ENCODE data around the gene CNTLN.
A peak's percentile ranks its signal among the peaks of the same experiment; 100 is the strongest.
"Not testable (repeated sequence)": the region's sequence is repeated elsewhere in the genome, so short reads cannot be mapped to it uniquely, and the experiment has no call there.

The CNTLN gene

DNA sequence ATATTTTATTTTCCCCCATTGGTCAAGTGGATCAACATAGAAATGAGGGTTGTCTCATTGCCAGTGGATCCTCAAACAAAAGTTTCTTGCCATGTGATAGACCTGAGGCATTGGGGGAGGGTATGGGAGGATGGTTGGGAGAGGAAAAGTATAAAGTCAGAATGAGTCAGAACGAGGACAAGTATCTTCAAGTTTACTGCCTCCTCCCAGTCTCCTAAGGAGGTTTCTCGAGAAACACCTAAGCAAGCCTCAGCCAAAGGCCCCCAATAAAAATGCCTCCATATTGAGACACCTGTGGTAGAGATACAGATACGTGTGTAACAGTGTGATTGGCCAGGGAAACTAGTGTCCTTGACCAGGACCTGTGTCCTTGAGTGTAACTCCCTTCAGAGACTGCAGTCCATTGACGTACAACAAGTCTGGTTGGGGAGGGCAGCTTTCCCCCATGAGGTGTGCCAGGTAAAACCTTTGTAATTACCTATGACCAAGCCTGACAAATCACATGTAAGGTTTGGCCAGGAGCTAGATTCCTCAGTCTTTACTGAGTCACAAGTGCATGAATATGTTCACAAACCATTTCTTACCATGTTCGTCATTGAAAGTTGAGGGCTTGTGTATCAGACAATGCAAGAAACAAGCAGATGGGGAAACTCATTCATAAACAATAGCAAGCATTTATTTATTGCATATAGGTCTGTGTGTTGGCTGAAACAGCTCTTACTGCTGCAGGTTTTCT is 245.5 kb downstream of the CNTLN start:
- Histone ChIP-seq H3K9me3 (ENCODE audit: control insufficient read depth, low read depth, low read length) (no peaks in the 10 kb centered on the region), H3K27me3 (ENCODE audit: control insufficient read depth, insufficient read depth, low read length) (no peaks in the 10 kb centered on the region), H3K36me3 (ENCODE audit: control insufficient read depth, low read depth, low read length) (no peaks in the 10 kb centered on the region), H3K4me3 (ENCODE audit: low read length) (no peak overlapping the region), H3K4me1 (ENCODE audit: control insufficient read depth, low read depth, low read length) (no peaks in the 10 kb centered on the region), H3K9ac (ENCODE audit: low read length) (no peak overlapping the region), H3K27ac (ENCODE audit: low read length) (no peak overlapping the region)

DNA sequence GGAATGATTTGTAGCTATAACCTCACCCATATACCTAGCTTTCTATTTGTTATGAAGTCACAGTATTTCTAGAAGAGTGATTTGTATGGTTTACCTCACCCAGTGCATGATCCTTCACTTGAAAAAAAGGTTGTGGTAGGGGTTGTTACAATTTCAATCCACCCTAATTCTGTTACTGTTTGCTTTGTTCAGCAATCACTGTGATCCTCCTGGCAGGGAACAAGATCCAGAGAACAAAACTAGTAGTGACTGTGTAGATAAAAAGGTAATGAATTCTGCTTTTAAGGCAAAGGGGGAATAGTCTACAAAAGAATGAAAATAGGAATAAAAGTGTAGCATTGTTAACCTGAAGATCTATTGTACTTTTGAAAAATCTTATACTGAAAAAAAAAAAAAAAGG is 252.7 kb downstream of the CNTLN start:
- Histone ChIP-seq H3K27me3 (ENCODE audit: control insufficient read depth, insufficient read depth, low read length) (no peaks in the 10 kb centered on the region), H3K9me3 (ENCODE audit: control insufficient read depth, low read depth, low read length) (no peaks in the 10 kb centered on the region), H3K9ac (ENCODE audit: low read length) (no peak overlapping the region), H3K36me3 (ENCODE audit: control insufficient read depth, low read depth, low read length) (no peaks in the 10 kb centered on the region), H3K4me3 (ENCODE audit: low read length) (no peak overlapping the region), H3K4me1 (ENCODE audit: control insufficient read depth, low read depth, low read length) (no peaks in the 10 kb centered on the region), H3K27ac (ENCODE audit: low read length) (no peak overlapping the region)

- Histone ChIP-seq H3K9ac (ENCODE audit: low read length) (no peak overlapping the region), H3K36me3 (ENCODE audit: control insufficient read depth, low read depth, low read length) (no peaks in the 10 kb centered on the region), H3K4me3 (ENCODE audit: low read length) (no peak overlapping the region), H3K27me3 (ENCODE audit: control insufficient read depth, insufficient read depth, low read length) (no peaks in the 10 kb centered on the region), H3K27ac (ENCODE audit: low read length) (no peak overlapping the region), H3K9me3 (ENCODE audit: control insufficient read depth, low read depth, low read length) (no peaks in the 10 kb centered on the region), H3K4me1 (ENCODE audit: control insufficient read depth, low read depth, low read length) (no peaks in the 10 kb centered on the region)
Measured at GRCh38 chr9:17389026-17389425, 254.2 kb downstream of the CNTLN start.

DNA sequence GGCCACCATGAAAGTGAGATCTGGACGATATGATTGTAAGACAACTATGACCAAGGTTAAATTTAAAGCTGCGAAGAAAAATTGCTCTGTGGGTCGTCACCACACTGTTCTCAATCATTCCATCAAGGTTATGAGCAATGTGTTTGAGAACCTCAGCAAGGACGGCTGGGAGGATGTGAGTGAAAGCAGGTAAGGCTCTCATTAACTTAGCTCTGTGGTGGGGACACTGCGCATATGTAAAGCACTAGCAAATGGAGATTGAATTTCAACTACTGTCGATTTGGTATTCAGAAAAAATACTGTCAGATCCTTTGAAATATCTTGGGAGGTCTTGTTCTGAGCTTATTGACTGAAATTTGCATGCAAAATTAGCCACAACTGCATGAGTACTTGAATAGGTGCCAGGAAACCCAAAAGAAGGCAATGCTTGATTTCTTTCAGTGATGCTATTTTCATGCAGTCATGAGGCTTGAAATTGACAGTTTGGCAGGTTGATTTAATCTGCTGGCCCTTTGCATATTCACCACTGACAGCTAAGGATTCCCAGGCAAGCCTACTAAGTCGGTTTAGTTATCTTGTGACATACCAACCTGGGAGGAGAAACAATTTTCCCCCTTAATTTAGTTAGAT is 260.2 kb downstream of the CNTLN start:
- no peaks in the 10 kb centered on the region for H3K27me3 ChIP-seq (ENCODE audit: control insufficient read depth, insufficient read depth, low read length)
- H3K9me3 ChIP-seq (ENCODE audit: control insufficient read depth, low read depth, low read length): no peaks in the 10 kb centered on the region
- H3K36me3 ChIP-seq (ENCODE audit: control insufficient read depth, low read depth, low read length): no peaks in the 10 kb centered on the region
- H3K9ac ChIP-seq (ENCODE audit: low read length): no peak overlapping the region
- H3K4me3 ChIP-seq (ENCODE audit: low read length): no peak overlapping the region
- peaks cover 53% of the 10 kb centered on the region for H3K4me1 ChIP-seq (ENCODE audit: control insufficient read depth, low read depth, low read length)
- H3K27ac ChIP-seq (ENCODE audit: low read length): no peak overlapping the region

DNA sequence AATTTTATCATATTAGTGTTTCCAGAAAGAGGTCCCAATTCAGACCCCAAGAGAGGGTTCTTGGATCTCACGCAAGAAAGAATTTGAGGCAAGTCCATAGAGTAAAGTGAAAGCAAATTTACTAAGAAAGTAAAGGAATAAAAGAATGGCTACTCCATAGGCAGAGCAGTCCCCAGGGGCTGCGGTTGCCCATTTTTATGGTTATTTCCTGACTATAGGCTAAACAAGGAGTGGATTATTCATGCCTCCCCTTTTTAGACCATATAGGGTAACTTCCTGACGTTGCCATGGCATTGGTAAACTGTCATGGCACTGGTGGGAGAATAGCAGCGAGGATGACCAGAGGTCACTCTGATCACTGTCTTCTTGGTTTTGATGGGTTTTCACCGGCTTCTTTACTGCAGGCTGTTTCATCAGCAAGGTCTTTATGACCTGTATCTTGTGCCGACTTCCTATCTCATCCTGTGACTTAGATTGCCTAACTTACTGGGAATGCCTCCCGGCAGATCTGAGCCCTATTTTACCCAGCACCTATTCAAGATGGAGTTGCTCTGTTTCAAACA is 262.4 kb downstream of the CNTLN start:
- not testable (repeated sequence) for H3K36me3 ChIP-seq (ENCODE audit: control insufficient read depth, low read depth, low read length); H3K9me3 ChIP-seq (ENCODE audit: control insufficient read depth, low read depth, low read length); H3K27me3 ChIP-seq (ENCODE audit: control insufficient read depth, insufficient read depth, low read length)
- Histone ChIP-seq H3K27ac (ENCODE audit: low read length) (peak overlapping the region; percentile 15), H3K4me3 (ENCODE audit: low read length) (peak overlapping the region; percentile 17), H3K4me1 (ENCODE audit: control insufficient read depth, low read depth, low read length) (peaks cover 53% of the 10 kb centered on the region), H3K9ac (ENCODE audit: low read length) (peak overlapping the region; percentile 26)

DNA sequence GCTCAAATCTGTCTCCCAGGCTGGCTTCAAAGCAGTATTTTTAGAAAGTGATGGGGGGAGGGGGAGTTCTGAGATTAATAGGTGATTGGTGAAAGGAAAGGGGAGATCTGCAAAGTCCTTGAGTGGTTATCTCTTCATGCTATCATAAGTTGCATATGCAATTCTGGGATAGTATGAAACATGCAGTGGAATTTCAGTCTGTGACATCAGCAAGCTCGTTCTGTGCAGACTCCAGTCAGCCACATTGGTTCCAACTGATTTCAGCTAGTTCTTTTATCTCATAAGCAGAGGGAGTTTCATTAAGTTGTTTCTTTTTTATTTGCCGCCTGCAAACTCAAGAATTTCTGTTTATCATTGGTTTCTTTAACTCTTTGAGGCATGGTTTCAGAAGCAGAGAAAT is 263.5 kb downstream of the CNTLN start:
- Histone ChIP-seq H3K36me3 (ENCODE audit: control insufficient read depth, low read depth, low read length) (no peaks in the 10 kb centered on the region), H3K27ac (ENCODE audit: low read length) (no peak overlapping the region), H3K9ac (ENCODE audit: low read length) (no peak overlapping the region), H3K9me3 (ENCODE audit: control insufficient read depth, low read depth, low read length) (no peaks in the 10 kb centered on the region), H3K4me3 (ENCODE audit: low read length) (no peak overlapping the region), H3K4me1 (ENCODE audit: control insufficient read depth, low read depth, low read length) (peaks cover 53% of the 10 kb centered on the region), H3K27me3 (ENCODE audit: control insufficient read depth, insufficient read depth, low read length) (no peaks in the 10 kb centered on the region)

- H3K27me3 ChIP-seq (ENCODE audit: control insufficient read depth, insufficient read depth, low read length): no peaks in the 10 kb centered on the region
- H3K9ac ChIP-seq (ENCODE audit: low read length): no peak overlapping the region
- peaks cover 25% of the 10 kb centered on the region for H3K4me1 ChIP-seq (ENCODE audit: control insufficient read depth, low read depth, low read length)
- H3K36me3 ChIP-seq (ENCODE audit: control insufficient read depth, low read depth, low read length): no peaks in the 10 kb centered on the region
- H3K9me3 ChIP-seq (ENCODE audit: control insufficient read depth, low read depth, low read length): no peaks in the 10 kb centered on the region
- no peak overlapping the region for H3K4me3 ChIP-seq (ENCODE audit: low read length)
- no peak overlapping the region for H3K27ac ChIP-seq (ENCODE audit: low read length)
Measured at GRCh38 chr9:17401858-17402257, 267.0 kb downstream of the CNTLN start.

DNA sequence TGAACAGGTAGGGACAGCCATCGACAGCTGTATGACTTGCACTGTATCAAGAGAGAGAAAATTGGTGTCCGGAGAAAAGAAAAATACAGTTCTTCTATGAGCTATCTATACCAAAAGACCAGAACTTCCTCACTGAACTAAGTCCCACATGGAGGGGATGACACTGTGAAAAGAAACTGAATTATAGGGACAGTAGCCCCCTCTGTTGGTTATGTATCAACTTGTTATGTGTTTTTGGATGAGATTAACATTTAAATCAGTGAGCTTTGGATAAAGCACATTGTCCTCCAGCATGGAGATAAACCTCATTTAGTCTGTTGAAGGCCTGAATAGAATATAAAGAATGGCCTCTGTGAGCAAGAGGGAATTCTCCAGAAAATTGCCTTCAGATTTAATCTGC is 267.5 kb downstream of the CNTLN start:
- Histone ChIP-seq H3K27me3 (ENCODE audit: control insufficient read depth, insufficient read depth, low read length) (no peaks in the 10 kb centered on the region), H3K9me3 (ENCODE audit: control insufficient read depth, low read depth, low read length) (no peaks in the 10 kb centered on the region), H3K4me3 (ENCODE audit: low read length) (no peak overlapping the region), H3K27ac (ENCODE audit: low read length) (no peak overlapping the region), H3K36me3 (ENCODE audit: control insufficient read depth, low read depth, low read length) (no peaks in the 10 kb centered on the region), H3K9ac (ENCODE audit: low read length) (no peak overlapping the region), H3K4me1 (ENCODE audit: control insufficient read depth, low read depth, low read length) (peaks cover 21% of the 10 kb centered on the region)

DNA sequence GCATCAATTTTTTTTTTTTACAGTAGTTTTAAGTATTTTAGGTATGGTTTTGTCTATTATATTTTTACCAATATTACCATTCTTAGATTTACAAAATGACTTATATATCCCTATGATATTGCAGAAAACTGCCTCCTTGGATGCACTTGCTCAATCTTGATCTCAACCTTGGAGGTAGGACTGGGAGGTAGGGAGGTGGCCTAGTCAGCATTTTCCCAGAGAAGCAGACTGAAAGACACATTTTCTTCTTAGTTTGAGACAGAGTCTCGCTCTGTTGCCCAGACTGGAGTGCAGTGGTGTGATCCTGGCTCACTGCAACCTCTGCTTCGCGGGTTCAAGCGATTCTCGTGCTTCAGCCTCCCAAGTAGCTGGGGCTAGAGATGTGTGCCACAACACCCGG is 268.7 kb downstream of the CNTLN start:
- no peaks in the 10 kb centered on the region for H3K27me3 ChIP-seq (ENCODE audit: control insufficient read depth, insufficient read depth, low read length)
- H3K4me1 ChIP-seq (ENCODE audit: control insufficient read depth, low read depth, low read length): peaks cover 11% of the 10 kb centered on the region
- no peaks in the 10 kb centered on the region for H3K36me3 ChIP-seq (ENCODE audit: control insufficient read depth, low read depth, low read length)
- H3K27ac ChIP-seq (ENCODE audit: low read length): no peak overlapping the region
- H3K9ac ChIP-seq (ENCODE audit: low read length): no peak overlapping the region
- H3K9me3 ChIP-seq (ENCODE audit: control insufficient read depth, low read depth, low read length): no peaks in the 10 kb centered on the region
- H3K4me3 ChIP-seq (ENCODE audit: low read length): no peak overlapping the region

DNA sequence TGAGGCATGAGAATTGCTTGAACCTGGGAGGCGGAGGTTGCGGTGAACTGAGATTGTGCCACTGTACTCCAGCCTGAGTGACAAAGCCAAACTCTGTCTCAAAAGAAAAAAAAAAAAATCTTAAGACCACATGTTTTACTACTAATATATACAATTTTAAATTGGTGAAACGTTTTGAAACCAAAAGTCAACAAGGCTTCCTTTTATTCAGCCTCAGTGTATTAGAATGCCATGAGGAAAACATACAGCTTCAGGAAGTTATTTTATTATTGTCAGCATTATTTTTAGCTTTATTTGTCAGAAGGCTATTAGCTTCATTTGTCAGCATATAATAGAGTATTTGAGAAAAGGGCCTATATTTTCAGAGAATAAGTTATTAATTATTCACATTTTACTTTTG is 280.1 kb downstream of the CNTLN start:
- Histone ChIP-seq H3K9me3 (ENCODE audit: control insufficient read depth, low read depth, low read length) (no peaks in the 10 kb centered on the region), H3K9ac (ENCODE audit: low read length) (no peak overlapping the region), H3K27me3 (ENCODE audit: control insufficient read depth, insufficient read depth, low read length) (no peaks in the 10 kb centered on the region), H3K27ac (ENCODE audit: low read length) (no peak overlapping the region), H3K4me1 (ENCODE audit: control insufficient read depth, low read depth, low read length) (no peaks in the 10 kb centered on the region), H3K4me3 (ENCODE audit: low read length) (no peak overlapping the region), H3K36me3 (ENCODE audit: control insufficient read depth, low read depth, low read length) (no peaks in the 10 kb centered on the region)

- no peak overlapping the region for H3K27ac ChIP-seq (ENCODE audit: low read length)
- H3K36me3 ChIP-seq (ENCODE audit: control insufficient read depth, low read depth, low read length): no peaks in the 10 kb centered on the region
- H3K4me3 ChIP-seq (ENCODE audit: low read length): no peak overlapping the region
- no peaks in the 10 kb centered on the region for H3K9me3 ChIP-seq (ENCODE audit: control insufficient read depth, low read depth, low read length)
- no peaks in the 10 kb centered on the region for H3K27me3 ChIP-seq (ENCODE audit: control insufficient read depth, insufficient read depth, low read length)
- peaks cover 5% of the 10 kb centered on the region for H3K4me1 ChIP-seq (ENCODE audit: control insufficient read depth, low read depth, low read length)
- no peak overlapping the region for H3K9ac ChIP-seq (ENCODE audit: low read length)
Measured at GRCh38 chr9:17422994-17423680, 288.3 kb downstream of the CNTLN start.

Data from iPS-18a (cell line).